IPS-20b (cell line): ENCODE data around the gene AHSG.
"Not testable (repeated sequence)": the region's sequence is repeated elsewhere in the genome, so short reads cannot be mapped to it uniquely, and the experiment has no call there.

Experiments used
- H3K27ac ChIP-seq: one replicate; pipeline ENCODE4 v1.5.1; 2013; ENCODE audit warnings: low read length
- H3K27me3 ChIP-seq: 2 replicates; pipeline ENCODE4 v1.6.1; 2013; ENCODE audit warnings: mild to moderate bottlenecking, low read length, inconsistent platforms; ENCODE audit not compliant: insufficient read depth
- H3K36me3 ChIP-seq: 2 replicates; pipeline ENCODE4 v1.6.1; 2013; ENCODE audit warnings: low read depth, mild to moderate bottlenecking, inconsistent platforms, low read length, moderate library complexity; ENCODE audit not compliant: insufficient read depth
- H3K4me1 ChIP-seq: 2 replicates; pipeline ENCODE4 v1.6.1; 2013; ENCODE audit warnings: mild to moderate bottlenecking, control low read depth, inconsistent platforms, low read length, moderate library complexity; ENCODE audit not compliant: insufficient read depth
- H3K4me3 ChIP-seq: 2 replicates; pipeline ENCODE4 v1.5.1; 2013; ENCODE audit warnings: mild to moderate bottlenecking, low read length, inconsistent platforms
- H3K9ac ChIP-seq: 2 replicates; pipeline ENCODE4 v1.6.1; 2013; ENCODE audit warnings: low read depth, mild to moderate bottlenecking, inconsistent platforms, low read length, moderate library complexity
- H3K9me3 ChIP-seq: 2 replicates; pipeline ENCODE4 v1.6.1; 2013; ENCODE audit warnings: mild to moderate bottlenecking, low read depth, low read length, inconsistent platforms; ENCODE audit not compliant: insufficient read depth

The AHSG gene

DNA sequence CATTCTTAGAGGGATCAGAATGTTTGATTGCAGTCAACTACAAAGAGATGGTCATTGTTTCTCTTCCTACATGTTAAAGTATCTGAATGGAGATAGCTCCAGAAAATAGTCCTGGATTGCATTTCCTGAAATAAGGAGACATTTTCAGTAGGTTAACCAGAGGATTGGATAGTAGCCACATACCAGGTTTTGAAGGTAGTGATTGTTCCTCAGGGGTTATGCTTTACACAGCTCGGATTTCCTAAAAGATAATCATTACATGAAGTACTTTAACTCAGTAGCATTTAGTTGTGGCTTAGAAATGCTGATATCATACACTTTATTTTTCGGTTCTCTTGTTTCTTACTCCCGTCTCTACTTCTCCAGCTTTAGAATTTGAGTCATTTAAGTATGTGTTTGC lies 32.1 kb upstream of the AHSG start:
- Histone ChIP-seq H3K9me3 (no peaks in the 10 kb centered on the region), H3K4me1 (no peaks in the 10 kb centered on the region), H3K27me3 (no peaks in the 10 kb centered on the region), H3K27ac (no peak overlapping the region), H3K9ac (no peak overlapping the region), H3K36me3 (peaks cover 100% of the 10 kb centered on the region), H3K4me3 (no peak overlapping the region)

- H3K4me1 ChIP-seq = no peaks in the 10 kb centered on the region
- H3K27me3 ChIP-seq = no peaks in the 10 kb centered on the region
- H3K27ac ChIP-seq = no peak overlapping the region
- H3K9me3 ChIP-seq = no peaks in the 10 kb centered on the region
- H3K4me3 ChIP-seq = no peak overlapping the region
- H3K9ac ChIP-seq = no peak overlapping the region
- H3K36me3 ChIP-seq = peaks cover 87% of the 10 kb centered on the region
These were observed 30.3 kb upstream of the AHSG start for GRCh38 chr3:186582541-186582940.

DNA sequence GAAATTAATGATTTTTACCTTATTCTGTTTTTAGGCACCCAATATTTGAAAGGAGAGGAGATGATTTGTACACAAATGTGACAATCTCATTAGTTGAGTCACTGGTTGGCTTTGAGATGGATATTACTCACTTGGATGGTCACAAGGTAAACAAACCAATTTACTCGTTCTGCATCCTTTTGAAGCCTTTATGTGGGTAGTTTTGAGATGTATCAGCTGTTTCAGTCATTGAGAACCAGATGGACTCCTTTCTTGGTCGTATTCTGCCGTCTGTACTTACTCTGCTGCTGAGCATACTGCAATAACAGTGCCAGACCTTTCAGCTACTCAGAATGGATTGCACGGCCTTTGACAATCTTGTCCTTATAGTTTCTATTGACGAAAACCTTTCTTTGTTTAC lies 29.0 kb upstream of the AHSG start:
- no peak overlapping the region for H3K9ac ChIP-seq
- H3K9me3 ChIP-seq = no peaks in the 10 kb centered on the region
- no peaks in the 10 kb centered on the region for H3K27me3 ChIP-seq
- no peak overlapping the region for H3K27ac ChIP-seq
- H3K4me1 ChIP-seq = no peaks in the 10 kb centered on the region
- no peak overlapping the region for H3K4me3 ChIP-seq
- peaks cover 74% of the 10 kb centered on the region for H3K36me3 ChIP-seq

DNA sequence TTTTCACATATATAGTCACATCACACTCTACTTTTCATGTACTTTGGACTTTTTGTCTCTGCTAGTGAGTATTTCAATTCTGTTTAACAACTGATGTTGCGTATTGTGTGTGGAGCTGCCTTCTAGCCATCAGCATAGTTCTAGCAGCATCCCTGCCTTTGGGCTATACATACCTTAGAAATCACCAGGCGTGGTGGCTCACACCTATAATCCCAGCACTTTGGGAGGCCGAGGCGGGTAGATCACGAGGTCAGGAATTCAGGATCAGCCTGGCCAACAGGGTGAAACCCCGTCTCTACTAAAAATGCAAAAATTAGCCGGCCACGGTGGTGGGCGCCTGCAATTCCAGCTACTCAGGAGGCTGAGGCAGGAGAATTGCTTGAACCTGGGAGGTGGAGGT lies 26.6 kb upstream of the AHSG start:
- H3K27me3 ChIP-seq, H3K4me3 ChIP-seq, H3K4me1 ChIP-seq, H3K9ac ChIP-seq, H3K9me3 ChIP-seq, H3K27ac ChIP-seq: not testable (repeated sequence)
- H3K36me3 ChIP-seq = peaks cover 50% of the 10 kb centered on the region

DNA sequence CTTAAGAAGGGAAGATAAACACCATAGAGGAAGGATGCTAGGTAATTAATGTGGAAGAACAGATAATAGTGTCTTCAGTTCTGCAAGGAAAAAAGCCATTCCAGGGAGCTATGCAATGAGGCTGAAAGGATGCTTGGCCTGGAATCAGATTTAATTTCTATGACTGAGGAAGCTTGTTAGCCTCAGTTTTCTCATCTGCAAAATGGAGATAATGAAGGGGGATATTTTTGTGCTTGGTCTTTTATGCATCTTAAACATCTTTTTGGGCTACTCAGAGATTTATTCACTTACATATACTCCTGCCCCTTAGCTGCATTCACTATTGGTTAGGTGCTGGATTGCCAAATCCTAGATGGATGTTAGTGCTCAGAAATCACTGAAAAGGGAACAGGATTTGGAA lies 25.7 kb upstream of the AHSG start:
- no peaks in the 10 kb centered on the region for H3K27me3 ChIP-seq
- no peak overlapping the region for H3K4me3 ChIP-seq
- peaks cover 41% of the 10 kb centered on the region for H3K36me3 ChIP-seq
- H3K9ac ChIP-seq = no peak overlapping the region
- no peaks in the 10 kb centered on the region for H3K9me3 ChIP-seq
- no peaks in the 10 kb centered on the region for H3K4me1 ChIP-seq
- no peak overlapping the region for H3K27ac ChIP-seq

GRCh38 chr3:186588632-186589031 lies 24.2 kb upstream of the AHSG start:
- Histone ChIP-seq H3K27ac (no peak overlapping the region), H3K9me3 (no peaks in the 10 kb centered on the region), H3K27me3 (no peaks in the 10 kb centered on the region), H3K4me3 (no peak overlapping the region), H3K9ac (no peak overlapping the region), H3K36me3 (peaks cover 26% of the 10 kb centered on the region), H3K4me1 (no peaks in the 10 kb centered on the region)

DNA sequence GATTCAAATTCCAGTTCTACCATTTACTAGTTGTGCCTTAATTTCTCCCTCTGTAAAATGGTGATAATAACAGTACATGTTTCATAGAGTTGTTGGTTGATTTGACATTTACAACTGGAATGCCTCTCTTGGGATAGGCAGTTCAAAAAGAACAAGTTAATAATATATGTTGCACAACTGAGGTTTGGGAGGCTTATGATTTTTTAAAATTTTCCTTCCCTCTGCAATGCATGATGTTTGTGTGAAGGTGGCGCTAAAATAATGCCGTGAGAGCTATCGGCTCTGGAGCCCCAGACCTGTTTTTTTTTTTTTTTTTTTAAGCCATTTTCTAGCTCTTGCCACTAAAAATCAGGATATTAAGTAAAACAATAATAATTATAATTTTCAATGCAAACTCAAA lies 23.7 kb upstream of the AHSG start:
- Histone ChIP-seq H3K4me1 (no peaks in the 10 kb centered on the region), H3K27me3 (no peaks in the 10 kb centered on the region), H3K27ac (no peak overlapping the region), H3K9ac (no peak overlapping the region), H3K4me3 (no peak overlapping the region), H3K36me3 (peaks cover 21% of the 10 kb centered on the region), H3K9me3 (no peaks in the 10 kb centered on the region)

DNA sequence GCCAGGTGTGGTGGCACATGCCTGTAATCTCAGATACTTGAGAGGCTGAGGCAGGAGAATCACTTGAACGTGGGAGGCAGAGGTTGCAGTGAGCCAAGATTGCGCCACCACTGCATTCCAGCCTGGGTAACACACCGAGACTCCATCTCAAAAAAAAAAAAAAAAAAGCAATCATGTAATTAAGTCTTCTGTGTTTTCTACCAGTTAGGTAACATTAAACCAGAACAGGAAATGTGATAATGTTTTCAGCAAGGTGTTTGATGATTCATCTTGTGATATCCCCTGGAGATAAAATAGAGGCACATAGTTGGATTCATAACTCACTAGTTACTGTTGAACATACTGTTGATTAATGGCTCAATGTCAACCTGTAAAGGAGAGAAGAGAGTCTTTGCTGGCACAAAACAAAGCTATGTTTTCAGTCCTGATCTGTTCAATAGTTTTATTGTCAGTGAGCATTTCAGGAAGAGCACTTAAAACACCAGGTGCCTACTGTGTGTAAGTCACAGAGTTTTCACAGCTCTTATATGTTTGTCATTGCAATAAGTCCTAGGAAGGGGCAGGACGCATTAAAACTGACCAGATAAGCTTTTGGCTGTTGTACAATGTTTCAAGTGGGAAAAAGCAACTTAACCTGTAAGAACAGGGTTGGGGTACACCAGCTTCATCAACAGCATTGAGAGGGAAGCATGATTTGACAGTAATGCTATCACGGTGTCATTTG lies 22.8 kb upstream of the AHSG start:
- Histone ChIP-seq H3K9ac (no peak overlapping the region), H3K27me3 (no peaks in the 10 kb centered on the region), H3K4me1 (no peaks in the 10 kb centered on the region), H3K4me3 (no peak overlapping the region), H3K36me3 (peaks cover 12% of the 10 kb centered on the region), H3K27ac (no peak overlapping the region), H3K9me3 (no peaks in the 10 kb centered on the region)

- no peak overlapping the region for H3K27ac ChIP-seq
- H3K27me3 ChIP-seq = no peaks in the 10 kb centered on the region
- H3K36me3 ChIP-seq = peaks cover 5% of the 10 kb centered on the region
- H3K4me1 ChIP-seq = no peaks in the 10 kb centered on the region
- no peaks in the 10 kb centered on the region for H3K9me3 ChIP-seq
- no peak overlapping the region for H3K9ac ChIP-seq
- no peak overlapping the region for H3K4me3 ChIP-seq
These were observed 22.1 kb upstream of the AHSG start for GRCh38 chr3:186590580-186591295.

DNA sequence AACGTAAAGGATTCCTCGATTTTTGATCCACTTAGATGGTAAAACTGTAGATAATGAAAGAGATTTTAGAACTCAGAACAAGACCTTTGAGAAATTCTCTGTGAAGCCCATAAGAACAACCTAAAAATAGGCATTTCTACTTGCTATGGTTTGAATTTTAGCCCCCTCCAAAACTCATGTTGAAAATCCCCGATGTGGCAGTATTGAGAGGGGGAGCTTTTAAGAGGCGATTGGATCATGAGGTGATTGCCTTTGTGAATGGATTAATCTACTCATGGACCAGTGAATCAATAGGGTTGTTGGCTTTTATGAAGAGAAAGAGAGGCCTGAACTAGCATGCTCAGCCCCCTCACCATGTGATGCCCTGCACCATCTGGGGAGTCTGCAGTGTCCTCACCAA lies 20.2 kb upstream of the AHSG start:
- Histone ChIP-seq H3K4me1 (no peaks in the 10 kb centered on the region; the same call in 1 of the 2 replicates), H3K4me3 (no peak overlapping the region)

DNA sequence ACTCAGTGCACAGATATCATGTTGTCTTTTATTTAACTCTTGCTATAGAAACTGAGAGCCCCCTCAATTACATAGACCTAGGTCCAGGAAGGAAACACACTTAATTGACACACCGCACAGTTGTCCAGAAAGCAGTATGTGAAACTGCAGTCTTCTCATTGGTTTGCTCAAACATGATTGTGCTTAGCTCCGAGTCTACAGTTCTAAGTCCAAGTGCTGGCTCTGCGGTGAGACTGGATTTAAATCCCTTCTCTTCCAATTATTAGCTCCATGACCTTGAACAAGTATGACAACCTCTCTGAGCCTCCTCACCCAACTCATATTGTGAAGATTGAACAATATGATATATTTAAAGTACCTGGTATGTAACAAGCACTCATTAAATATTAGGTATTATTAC lies 19.0 kb upstream of the AHSG start:
- Histone ChIP-seq H3K36me3 (no peaks in the 10 kb centered on the region), H3K9ac (no peak overlapping the region), H3K9me3 (no peaks in the 10 kb centered on the region), H3K4me3 (no peak overlapping the region), H3K27me3 (no peaks in the 10 kb centered on the region), H3K27ac (no peak overlapping the region), H3K4me1 (no peaks in the 10 kb centered on the region; the same call in 1 of the 2 replicates)

More for the DNA sequence above, 20.2 kb upstream of the AHSG start:
- Histone ChIP-seq H3K36me3 (no peaks in the 10 kb centered on the region), H3K27me3 (no peaks in the 10 kb centered on the region), H3K9me3 (no peaks in the 10 kb centered on the region), H3K27ac (no peak overlapping the region), H3K9ac (no peak overlapping the region)

DNA sequence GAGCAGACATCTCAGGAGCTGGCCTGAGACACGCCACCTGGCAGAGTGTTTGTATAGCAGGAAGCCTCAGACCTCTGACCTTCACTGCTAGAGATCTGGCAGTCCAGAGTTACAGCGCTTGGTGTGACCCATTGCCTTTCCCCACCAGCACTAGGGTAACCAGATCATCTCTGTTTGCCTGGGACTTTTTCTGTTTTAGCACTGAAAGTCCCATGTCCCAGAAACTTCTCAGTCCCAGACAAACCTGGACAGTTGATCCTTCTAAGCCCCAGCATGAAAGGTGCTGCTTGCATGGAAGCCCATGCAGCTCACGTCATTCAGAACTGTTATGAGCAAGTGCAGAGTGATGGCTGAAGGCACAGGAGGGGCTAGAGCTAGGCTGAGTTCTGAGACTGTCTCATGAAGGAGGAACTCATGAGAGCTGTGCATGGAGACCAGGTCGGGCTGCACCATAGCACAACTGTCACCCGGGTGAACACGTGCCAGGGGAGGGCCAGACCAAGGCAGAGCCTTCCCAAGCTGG lies 18.2 kb upstream of the AHSG start:
- Histone ChIP-seq H3K36me3 (no peaks in the 10 kb centered on the region), H3K9me3 (no peaks in the 10 kb centered on the region), H3K27me3 (no peaks in the 10 kb centered on the region), H3K4me1 (no peaks in the 10 kb centered on the region; the same call in 1 of the 2 replicates), H3K9ac (no peak overlapping the region), H3K27ac (no peak overlapping the region), H3K4me3 (no peak overlapping the region)
